ENCODE measurements around the gene FICD. TPM values are rescaled to one million over a fixed set of nuclear protein-coding genes. Genes with fewer than 3 reads are reported as not detected.
"Not testable (repeated sequence)": the region's sequence is repeated elsewhere in the genome, so short reads cannot be mapped to it uniquely, and the experiment has no call there.

Gene FICD
- total RNA-seq, 1 donor from 2014 or later = 6.9 TPM

DNA sequence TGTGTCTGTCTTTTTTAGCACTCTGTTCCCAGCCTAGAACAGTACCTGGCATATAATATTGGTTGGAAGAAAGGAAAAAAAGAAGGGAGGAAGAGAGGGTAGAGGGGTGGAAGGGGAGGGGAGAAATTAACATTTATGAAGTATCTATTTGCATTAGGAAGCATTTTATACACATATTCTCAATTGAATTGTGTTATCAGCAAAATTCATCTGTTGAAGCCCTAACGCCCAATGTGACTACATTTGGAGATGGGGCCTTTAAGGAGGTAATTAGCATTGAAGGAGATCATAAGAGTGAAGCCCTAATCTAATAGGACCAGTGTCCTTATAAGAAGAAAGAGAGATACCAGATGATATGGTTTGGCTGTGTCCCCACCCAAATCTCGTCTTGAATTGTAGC is 30.2 kb upstream of the FICD start:
- intact Hi-C loops (cut with DNase I) = no loop called here
- Histone ChIP-seq H3K27me3 (no peaks in the 10 kb centered on the region), H3K36me3 (no peaks in the 10 kb centered on the region), H3K9me3 (peaks cover 7% of the 10 kb centered on the region), H3K27ac (no peak overlapping the region), H3K4me1 (no peaks in the 10 kb centered on the region), H3K4me3 (no peak overlapping the region)
- TF ChIP-seq POLR2A (IDR thresholded peaks at IDR 0.05) (no peak), POLR2AphosphoS5 (IDR thresholded peaks at IDR 0.05; ENCODE audit: insufficient read depth in 1 of 2, low read depth in 1 of 2) (no peak)
- TF ChIP-seq, protein P1, sequence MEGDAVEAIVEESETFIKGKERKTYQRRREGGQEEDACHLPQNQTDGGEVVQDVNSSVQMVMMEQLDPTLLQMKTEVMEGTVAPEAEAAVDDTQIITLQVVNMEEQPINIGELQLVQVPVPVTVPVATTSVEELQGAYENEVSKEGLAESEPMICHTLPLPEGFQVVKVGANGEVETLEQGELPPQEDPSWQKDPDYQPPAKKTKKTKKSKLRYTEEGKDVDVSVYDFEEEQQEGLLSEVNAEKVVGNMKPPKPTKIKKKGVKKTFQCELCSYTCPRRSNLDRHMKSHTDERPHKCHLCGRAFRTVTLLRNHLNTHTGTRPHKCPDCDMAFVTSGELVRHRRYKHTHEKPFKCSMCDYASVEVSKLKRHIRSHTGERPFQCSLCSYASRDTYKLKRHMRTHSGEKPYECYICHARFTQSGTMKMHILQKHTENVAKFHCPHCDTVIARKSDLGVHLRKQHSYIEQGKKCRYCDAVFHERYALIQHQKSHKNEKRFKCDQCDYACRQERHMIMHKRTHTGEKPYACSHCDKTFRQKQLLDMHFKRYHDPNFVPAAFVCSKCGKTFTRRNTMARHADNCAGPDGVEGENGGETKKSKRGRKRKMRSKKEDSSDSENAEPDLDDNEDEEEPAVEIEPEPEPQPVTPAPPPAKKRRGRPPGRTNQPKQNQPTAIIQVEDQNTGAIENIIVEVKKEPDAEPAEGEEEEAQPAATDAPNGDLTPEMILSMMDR (IDR thresholded peaks at IDR 0.05) = no peak
- DNase-seq (ENCODE audit: extremely low spot score in 2 of 2) = no peak

DNA sequence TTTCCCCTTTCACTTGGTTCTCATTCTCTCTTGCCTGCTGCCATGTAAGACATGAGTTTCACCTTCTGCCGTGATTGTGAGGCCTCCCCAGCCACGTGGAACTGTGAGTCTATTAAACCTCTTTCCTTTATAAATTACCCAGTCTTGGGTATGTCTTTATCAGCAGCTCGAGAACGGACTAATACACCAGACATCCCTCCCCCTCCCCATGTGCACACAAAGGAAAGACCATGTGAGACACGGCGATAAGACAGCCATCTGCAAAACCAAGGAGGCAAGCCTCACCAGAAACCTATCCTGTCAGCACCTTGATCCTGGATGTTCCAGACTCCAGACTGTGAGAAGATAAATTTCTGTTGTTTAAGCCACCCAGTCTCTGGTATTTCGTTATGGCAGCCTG is 29.7 kb upstream of the FICD start:
- DNase-seq (ENCODE audit: extremely low spot score in 2 of 2); H3K9me3 ChIP-seq; intact Hi-C loops (cut with DNase I); H3K4me3 ChIP-seq; H3K4me1 ChIP-seq; H3K36me3 ChIP-seq; H3K27ac ChIP-seq; H3K27me3 ChIP-seq: not testable (repeated sequence)

DNA sequence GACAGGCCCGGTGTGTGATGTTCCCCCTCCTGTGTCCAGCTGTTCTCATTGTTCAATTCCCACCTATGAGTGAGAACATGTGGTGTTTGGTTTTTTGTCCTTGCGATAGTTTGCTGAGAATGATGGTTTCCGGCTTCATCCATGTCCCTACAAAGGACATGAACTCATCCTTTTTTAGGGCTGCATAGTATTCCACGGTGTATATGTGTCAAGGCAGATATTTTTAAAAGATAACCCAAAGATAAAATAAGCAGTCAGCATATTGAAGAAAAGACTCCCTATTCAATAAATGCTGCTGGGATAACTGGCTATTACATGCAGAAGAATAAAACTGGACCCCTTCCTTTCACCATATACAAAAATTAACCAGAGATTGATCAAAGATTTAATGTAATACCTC is 28.0 kb upstream of the FICD start:
- H3K27ac ChIP-seq; H3K4me1 ChIP-seq; H3K27me3 ChIP-seq; intact Hi-C loops (cut with DNase I); DNase-seq (ENCODE audit: extremely low spot score in 2 of 2); H3K9me3 ChIP-seq; H3K4me3 ChIP-seq; H3K36me3 ChIP-seq: not testable (repeated sequence)

DNA sequence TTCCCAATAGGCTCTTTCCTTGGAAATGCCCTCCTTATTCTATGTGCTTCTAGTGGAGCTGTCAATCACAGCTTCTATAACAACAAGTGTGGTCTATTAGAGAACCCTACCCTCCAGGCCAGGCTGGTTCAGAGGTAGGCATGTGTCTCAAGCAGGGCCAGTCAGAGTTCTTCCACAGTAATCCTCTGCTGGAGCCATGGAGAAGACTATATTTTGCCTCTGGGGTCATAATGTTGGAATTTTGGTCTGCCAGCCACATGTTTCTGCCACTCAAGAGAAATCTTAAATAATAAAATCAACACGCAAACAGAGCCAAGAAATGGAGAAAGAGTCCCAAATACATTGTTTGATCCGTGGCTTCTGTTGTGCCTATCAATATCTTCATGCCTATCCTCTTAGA is 23.8 kb upstream of the FICD start:
- Histone ChIP-seq H3K4me1 (no peaks in the 10 kb centered on the region), H3K27me3 (no peaks in the 10 kb centered on the region), H3K36me3 (no peaks in the 10 kb centered on the region), H3K9me3 (peaks cover 7% of the 10 kb centered on the region), H3K4me3 (no peak overlapping the region), H3K27ac (no peak overlapping the region)
- no peak for TF ChIP-seq POLR2AphosphoS5 (IDR thresholded peaks at IDR 0.05; ENCODE audit: insufficient read depth in 1 of 2, low read depth in 1 of 2)
- TF ChIP-seq POLR2A (IDR thresholded peaks at IDR 0.05) = no peak
- TF ChIP-seq, protein P1 (IDR thresholded peaks at IDR 0.05) = no peak
- intact Hi-C loops (cut with DNase I) = no loop called here
- DNase-seq (ENCODE audit: extremely low spot score in 2 of 2) = no peak

DNA sequence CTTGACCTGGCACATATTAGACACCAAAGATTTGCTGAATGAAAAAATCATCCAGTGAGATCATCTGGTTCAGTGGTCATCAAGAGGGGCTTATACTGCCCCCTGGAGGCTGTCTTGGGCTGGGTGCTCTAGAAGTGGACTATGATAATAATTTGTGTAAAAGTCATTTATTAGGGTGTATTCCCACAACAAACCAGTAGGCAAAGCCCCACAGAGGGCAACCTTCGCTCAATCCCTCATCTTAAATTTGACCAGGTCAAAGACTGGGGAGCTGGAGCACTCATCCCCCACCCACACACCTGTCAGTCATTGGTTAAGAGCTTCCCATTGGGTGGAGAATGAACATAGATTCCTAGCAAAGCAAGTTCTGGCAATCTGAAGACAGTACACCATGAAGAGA is 20.0 kb upstream of the FICD start:
- intact Hi-C loops (cut with DNase I) = no loop called here
- no peaks in the 10 kb centered on the region for H3K9me3 ChIP-seq

DNA sequence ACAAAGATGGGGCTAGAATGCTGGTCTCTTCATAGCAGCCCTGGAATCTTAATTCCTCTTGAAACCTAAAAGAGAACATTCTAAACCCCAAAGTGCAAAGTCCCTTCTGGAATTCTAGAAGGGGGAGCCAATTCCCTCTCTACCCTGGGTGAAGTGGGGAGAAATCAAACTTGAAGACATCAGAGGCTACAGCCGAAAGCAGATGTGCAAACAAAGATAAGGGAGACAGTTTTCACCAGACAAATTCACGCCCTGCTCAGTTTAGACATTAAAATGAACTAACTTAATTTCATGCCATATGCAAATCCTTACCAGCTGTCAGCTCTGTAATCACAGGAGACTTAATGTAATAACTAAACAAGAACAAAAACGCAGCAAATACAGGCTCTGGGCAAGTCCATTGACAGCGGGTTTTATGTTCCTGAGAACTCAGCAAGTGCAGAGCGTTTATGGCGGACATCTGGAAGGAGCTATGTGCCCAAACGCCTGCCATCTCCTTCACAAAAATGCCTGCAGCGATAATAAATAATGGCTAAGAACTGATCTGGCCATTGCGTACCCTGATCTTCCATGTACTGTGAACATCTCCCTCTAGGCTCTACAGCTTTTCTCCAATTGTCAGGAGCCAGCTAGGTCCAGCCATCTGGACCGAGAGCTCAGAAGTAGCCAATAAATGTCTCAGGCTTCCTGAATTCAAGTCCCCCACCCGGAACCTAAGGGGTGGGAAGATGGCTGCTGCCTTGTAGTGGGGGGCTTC is 19.1 kb upstream of the FICD start:
- Histone ChIP-seq H3K4me1 (no peaks in the 10 kb centered on the region), H3K27me3 (no peaks in the 10 kb centered on the region), H3K27ac (no peak overlapping the region), H3K36me3 (no peaks in the 10 kb centered on the region), H3K9me3 (no peaks in the 10 kb centered on the region), H3K4me3 (no peak overlapping the region)
- DNase-seq (ENCODE audit: extremely low spot score in 2 of 2) = no peak
- intact Hi-C loops (cut with DNase I) = no loop called here
- TF ChIP-seq, protein P1 (IDR thresholded peaks at IDR 0.05) = no peak
- TF ChIP-seq POLR2A (IDR thresholded peaks at IDR 0.05) (no peak), POLR2AphosphoS5 (IDR thresholded peaks at IDR 0.05; ENCODE audit: insufficient read depth in 1 of 2, low read depth in 1 of 2) (no peak)

More for the DNA sequence above, 20.0 kb upstream of the FICD start:
- DNase-seq (ENCODE audit: extremely low spot score in 2 of 2) = no peak
- TF ChIP-seq POLR2AphosphoS5 (IDR thresholded peaks at IDR 0.05; ENCODE audit: insufficient read depth in 1 of 2, low read depth in 1 of 2) (no peak), POLR2A (IDR thresholded peaks at IDR 0.05) (no peak)
- TF ChIP-seq, protein P1 (IDR thresholded peaks at IDR 0.05) = no peak
- Histone ChIP-seq H3K4me3 (no peak overlapping the region), H3K36me3 (no peaks in the 10 kb centered on the region), H3K27me3 (no peaks in the 10 kb centered on the region), H3K4me1 (no peaks in the 10 kb centered on the region), H3K27ac (no peak overlapping the region)
